Fibroblast of lung (primary cell): ENCODE measurements around the gene NUP98.

ENCODE experiments used
- CTCF ChIP-seq, 2 donors: IDR thresholded peaks in 1 of 2; conservative IDR thresholded peaks in 1 of 2; 1 replicate in 1 of 2; 2 replicates in 1 of 2; pipeline ENCODE4 v1.5.1; 2011 to 2012; ENCODE audit warnings: low read length in 2 of 2, control low read depth in 1 of 2, inconsistent platforms in 1 of 2, low read depth in 1 of 2, mild to moderate bottlenecking in 1 of 2
- EZH2 ChIP-seq: IDR thresholded peaks from 2 replicates; pipeline ENCODE4 v1.5.1; 2012; ENCODE audit warnings: low read length, control low read depth, mild to moderate bottlenecking; ENCODE audit errors: missing control alignments

- no peak for TF ChIP-seq CTCF (conservative IDR thresholded peaks at IDR 0.05 in 1 of 2, IDR thresholded peaks at IDR 0.05 in 1 of 2; ENCODE audit: low read depth in 1 of 2, low read length in 2 of 2)
- TF ChIP-seq EZH2, result no peak
Observed at GRCh38 chr11:3826721-3827120, 29.4 kb upstream of the NUP98 start.
